ENCODE results near the gene GCNT1.

DNA sequence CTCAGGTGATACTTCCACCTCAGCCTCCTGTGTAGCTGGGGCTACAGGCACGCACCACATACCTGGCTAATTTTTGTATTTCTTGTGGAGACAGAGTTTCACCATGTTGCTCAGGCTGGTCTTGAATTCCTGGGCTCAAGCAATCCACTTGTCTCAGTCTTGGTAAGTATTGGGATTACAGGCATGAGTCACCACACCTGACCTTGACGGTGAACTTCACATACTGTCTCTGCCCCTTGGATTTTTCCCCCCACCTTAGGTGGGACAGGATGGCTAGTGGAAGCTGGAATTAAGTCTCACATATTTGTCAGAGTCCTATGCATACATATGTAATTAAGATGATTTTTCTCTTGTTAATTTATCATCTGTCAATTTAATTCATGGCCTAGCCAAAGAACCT, 43.8 kb upstream of the GCNT1 start:
- TF ChIP-seq, protein P1, sequence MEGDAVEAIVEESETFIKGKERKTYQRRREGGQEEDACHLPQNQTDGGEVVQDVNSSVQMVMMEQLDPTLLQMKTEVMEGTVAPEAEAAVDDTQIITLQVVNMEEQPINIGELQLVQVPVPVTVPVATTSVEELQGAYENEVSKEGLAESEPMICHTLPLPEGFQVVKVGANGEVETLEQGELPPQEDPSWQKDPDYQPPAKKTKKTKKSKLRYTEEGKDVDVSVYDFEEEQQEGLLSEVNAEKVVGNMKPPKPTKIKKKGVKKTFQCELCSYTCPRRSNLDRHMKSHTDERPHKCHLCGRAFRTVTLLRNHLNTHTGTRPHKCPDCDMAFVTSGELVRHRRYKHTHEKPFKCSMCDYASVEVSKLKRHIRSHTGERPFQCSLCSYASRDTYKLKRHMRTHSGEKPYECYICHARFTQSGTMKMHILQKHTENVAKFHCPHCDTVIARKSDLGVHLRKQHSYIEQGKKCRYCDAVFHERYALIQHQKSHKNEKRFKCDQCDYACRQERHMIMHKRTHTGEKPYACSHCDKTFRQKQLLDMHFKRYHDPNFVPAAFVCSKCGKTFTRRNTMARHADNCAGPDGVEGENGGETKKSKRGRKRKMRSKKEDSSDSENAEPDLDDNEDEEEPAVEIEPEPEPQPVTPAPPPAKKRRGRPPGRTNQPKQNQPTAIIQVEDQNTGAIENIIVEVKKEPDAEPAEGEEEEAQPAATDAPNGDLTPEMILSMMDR (conservative IDR thresholded peaks at IDR 0.05 in 1 of 2, IDR thresholded peaks at IDR 0.05 in 1 of 2; ENCODE audit: extremely low read depth in 1 of 2, insufficient read depth in 1 of 2, low read depth in 1 of 2, low read length in 2 of 2): no peak
- TF ChIP-seq EZH2 (IDR thresholded peaks at IDR 0.05; ENCODE audit: borderline replicate concordance, low read length): no peak
